Neural progenitor cell (in vitro differentiated cells): ENCODE results near the gene ENTPD7. TPM values are rescaled to one million over a fixed set of nuclear protein-coding genes. Genes with fewer than 3 reads are reported as not detected.

Experiments used
- DNase-seq: peaks from one replicate; pipeline ENCODE4 v3.0.0-alpha.2; 2016; ENCODE audit warnings: low spot score
- H2AFZ ChIP-seq: fragments of 200-600 bp; sonication (generic); replicated peaks from 2 replicates; pipeline ENCODE4 v1.6.1; 2016; ENCODE audit warnings: antibody characterized with exemption
- H3F3A ChIP-seq: fragments of 200-600 bp; sonication (generic); 2 replicates; pipeline ENCODE4 v1.6.1; 2016; ENCODE audit warnings: antibody characterized with exemption, low read depth
- H3K27ac ChIP-seq: fragments of 200-600 bp; sonication (generic); 2 replicates; pipeline ENCODE4 v1.5.1; 2016; ENCODE audit warnings: mild to moderate bottlenecking
- H3K27me3 ChIP-seq: fragments of 200-600 bp; sonication (generic); 2 replicates; pipeline ENCODE4 v1.6.1; 2016; ENCODE audit warnings: mild to moderate bottlenecking, moderate library complexity
- H3K36me3 ChIP-seq: fragments of 200-600 bp; sonication (generic); 2 replicates; pipeline ENCODE4 v1.5.1; 2016
- H3K4me1 ChIP-seq: fragments of 200-600 bp; sonication (generic); 2 replicates; pipeline ENCODE4 v1.6.1; 2016; ENCODE audit warnings: mixed run types
- H3K4me2 ChIP-seq: fragments of 200-600 bp; sonication (generic); 2 replicates; pipeline ENCODE4 v1.6.1; 2016
- H3K4me3 ChIP-seq: fragments of 200-600 bp; sonication (generic); 2 replicates; pipeline ENCODE4 v1.5.1; 2016
- H3K79me2 ChIP-seq: fragments of 200-600 bp; sonication (generic); 2 replicates; pipeline ENCODE4 v1.6.1; 2016; ENCODE audit warnings: low read depth
- H3K9ac ChIP-seq: fragments of 200-600 bp; sonication (generic); 2 replicates; pipeline ENCODE4 v1.6.1; 2016
- H3K9me3 ChIP-seq: fragments of 200-600 bp; sonication (generic); 2 replicates; pipeline ENCODE4 v1.5.1; 2016; ENCODE audit warnings: low read depth
- H4K20me1 ChIP-seq: fragments of 200-600 bp; sonication (generic); 2 replicates; pipeline ENCODE4 v1.6.1; 2016; ENCODE audit warnings: low read depth
- H3K27ac Mint-ChIP-seq: 3 replicates; pipeline ENCODE4 v1.8.0; 2021; ENCODE audit warnings: mixed read lengths
- H3K27me3 Mint-ChIP-seq: 2 replicates; pipeline ENCODE4 v1.8.0; 2022; ENCODE audit warnings: low read depth, mild to moderate bottlenecking, inconsistent platforms, moderate library complexity, mixed read lengths; ENCODE audit not compliant: insufficient read depth
- H3K36me3 Mint-ChIP-seq: 3 replicates; pipeline ENCODE4 v1.8.0; 2021; ENCODE audit warnings: mixed read lengths
- H3K4me1 Mint-ChIP-seq: 3 replicates; pipeline ENCODE4 v1.8.0; 2021; ENCODE audit warnings: mixed read lengths
- H3K4me3 Mint-ChIP-seq: 3 replicates; pipeline ENCODE4 v1.8.0; 2021; ENCODE audit warnings: mild to moderate bottlenecking, moderate library complexity, mixed read lengths
- H3K9me3 Mint-ChIP-seq: 3 replicates; pipeline ENCODE4 v1.8.0; 2020; ENCODE audit warnings: mixed read lengths
- EZH2 ChIP-seq: fragments of 200-600 bp; sonication (generic); IDR thresholded peaks from 2 replicates; pipeline ENCODE4 v1.6.1; 2017; ENCODE audit warnings: antibody characterized with exemption, mild to moderate bottlenecking, moderate library complexity
- EZH2phosphoT487 ChIP-seq: fragments of 200-600 bp; sonication (generic); IDR thresholded peaks from 2 replicates; pipeline ENCODE4 v1.6.1; 2017; ENCODE audit warnings: antibody characterized with exemption
- total RNA-seq: library from RNA; depleted of rRNA; stranded (reverse); fragments of >200 nt; gene quantifications from 2 replicates; pipeline ENCODE4 v1.2.3, GENCODE V29; 2015; ENCODE audit warnings: low replicate concordance
- TF ChIP-seq, protein P1 (sequence below): fragments of 200-600 bp; sonication (generic); IDR thresholded peaks from 2 replicates; pipeline ENCODE4 v1.5.1; 2017; ENCODE audit warnings: antibody characterized with exemption, mild to moderate bottlenecking

ENTPD7 gene
- total RNA-seq, 1 donor from 2014 or later = 7.2 TPM

DNA sequence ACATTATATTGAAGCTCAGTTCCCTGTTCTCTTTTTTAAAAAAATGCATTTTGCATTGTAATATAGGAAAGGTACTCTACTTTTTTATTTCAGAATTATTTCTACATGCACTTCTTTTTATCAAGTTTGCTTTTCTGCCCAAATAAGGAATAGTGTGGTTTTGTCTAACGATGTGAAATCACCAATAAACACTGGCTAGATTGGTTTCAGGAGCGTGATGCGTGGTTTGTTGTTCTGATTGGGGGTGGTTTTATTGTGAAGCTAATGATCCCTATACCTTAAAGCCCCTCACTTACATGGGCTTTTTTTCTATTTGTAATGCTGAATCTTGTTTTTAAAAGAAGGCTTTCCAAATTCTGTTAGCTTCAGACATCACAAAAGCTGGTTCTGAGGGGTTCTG, 17.6 kb downstream of the ENTPD7 start:
- no peaks in the 10 kb centered on the region for H3K27me3 ChIP-seq
- H3K4me1 ChIP-seq = no peaks in the 10 kb centered on the region
- H3K4me3 Mint-ChIP-seq = no peak overlapping the region
- peaks cover 2% of the 10 kb centered on the region for H3K27me3 Mint-ChIP-seq
- DNase-seq = no peak
- no peaks in the 10 kb centered on the region for H3K4me1 Mint-ChIP-seq
- no peak overlapping the region for H3K4me2 ChIP-seq
- no peak overlapping the region for H3K4me3 ChIP-seq
- TF ChIP-seq, protein P1, sequence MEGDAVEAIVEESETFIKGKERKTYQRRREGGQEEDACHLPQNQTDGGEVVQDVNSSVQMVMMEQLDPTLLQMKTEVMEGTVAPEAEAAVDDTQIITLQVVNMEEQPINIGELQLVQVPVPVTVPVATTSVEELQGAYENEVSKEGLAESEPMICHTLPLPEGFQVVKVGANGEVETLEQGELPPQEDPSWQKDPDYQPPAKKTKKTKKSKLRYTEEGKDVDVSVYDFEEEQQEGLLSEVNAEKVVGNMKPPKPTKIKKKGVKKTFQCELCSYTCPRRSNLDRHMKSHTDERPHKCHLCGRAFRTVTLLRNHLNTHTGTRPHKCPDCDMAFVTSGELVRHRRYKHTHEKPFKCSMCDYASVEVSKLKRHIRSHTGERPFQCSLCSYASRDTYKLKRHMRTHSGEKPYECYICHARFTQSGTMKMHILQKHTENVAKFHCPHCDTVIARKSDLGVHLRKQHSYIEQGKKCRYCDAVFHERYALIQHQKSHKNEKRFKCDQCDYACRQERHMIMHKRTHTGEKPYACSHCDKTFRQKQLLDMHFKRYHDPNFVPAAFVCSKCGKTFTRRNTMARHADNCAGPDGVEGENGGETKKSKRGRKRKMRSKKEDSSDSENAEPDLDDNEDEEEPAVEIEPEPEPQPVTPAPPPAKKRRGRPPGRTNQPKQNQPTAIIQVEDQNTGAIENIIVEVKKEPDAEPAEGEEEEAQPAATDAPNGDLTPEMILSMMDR = no peak
- TF ChIP-seq EZH2phosphoT487 (no peak), EZH2 (no peak)
- H3K9me3 ChIP-seq = no peaks in the 10 kb centered on the region
- H3K27ac Mint-ChIP-seq = no peak overlapping the region
- H3K36me3 Mint-ChIP-seq = peaks cover 7% of the 10 kb centered on the region
- H3K9ac ChIP-seq = no peak overlapping the region
- no peaks in the 10 kb centered on the region for H3K36me3 ChIP-seq
- no peaks in the 10 kb centered on the region for H3F3A ChIP-seq
- H3K27ac ChIP-seq = no peak overlapping the region
- H2AFZ ChIP-seq = no peak overlapping the region
- H3K79me2 ChIP-seq = no peaks in the 10 kb centered on the region
- no peaks in the 10 kb centered on the region for H3K9me3 Mint-ChIP-seq
- no peaks in the 10 kb centered on the region for H4K20me1 ChIP-seq

- Histone ChIP-seq H3K4me2 (no peak overlapping the region), H3K4me1 (no peaks in the 10 kb centered on the region), H3F3A (no peaks in the 10 kb centered on the region), H3K36me3 (no peaks in the 10 kb centered on the region), H2AFZ (no peak overlapping the region), H3K79me2 (no peaks in the 10 kb centered on the region), H3K27me3 (no peaks in the 10 kb centered on the region), H3K27ac (no peak overlapping the region), H4K20me1 (no peaks in the 10 kb centered on the region), H3K9me3 (no peaks in the 10 kb centered on the region), H3K9ac (no peak overlapping the region), H3K4me3 (no peak overlapping the region)
- Mint-ChIP-seq H3K9me3 (no peaks in the 10 kb centered on the region), H3K27me3 (peaks cover 2% of the 10 kb centered on the region), H3K27ac (no peak overlapping the region), H3K4me1 (no peaks in the 10 kb centered on the region), H3K36me3 (peaks cover 7% of the 10 kb centered on the region), H3K4me3 (no peak overlapping the region)
- no peak for DNase-seq
- TF ChIP-seq, protein P1 = no peak
- TF ChIP-seq EZH2 (no peak), EZH2phosphoT487 (no peak)
Measured at GRCh38 chr10:99678921-99679320, 19.6 kb downstream of the ENTPD7 start.

GRCh38 chr10:99681553-99681952, 22.2 kb downstream of the ENTPD7 start:
- Histone ChIP-seq H3K4me1 (no peaks in the 10 kb centered on the region), H3K9me3 (no peaks in the 10 kb centered on the region), H3K4me3 (no peak overlapping the region), H3K79me2 (no peaks in the 10 kb centered on the region), H3K4me2 (no peak overlapping the region), H4K20me1 (no peaks in the 10 kb centered on the region), H3F3A (no peaks in the 10 kb centered on the region), H3K27me3 (no peaks in the 10 kb centered on the region), H2AFZ (no peak overlapping the region), H3K27ac (no peak overlapping the region), H3K36me3 (no peaks in the 10 kb centered on the region), H3K9ac (no peak overlapping the region)
- no peaks in the 10 kb centered on the region for H3K4me1 Mint-ChIP-seq
- peaks cover 7% of the 10 kb centered on the region for H3K36me3 Mint-ChIP-seq
- no peak for TF ChIP-seq EZH2phosphoT487
- TF ChIP-seq, protein P1 = no peak
- TF ChIP-seq EZH2 = no peak
- no peak overlapping the region for H3K27ac Mint-ChIP-seq
- H3K4me3 Mint-ChIP-seq = no peak overlapping the region
- peaks cover 2% of the 10 kb centered on the region for H3K27me3 Mint-ChIP-seq
- H3K9me3 Mint-ChIP-seq = no peaks in the 10 kb centered on the region
- DNase-seq = no peak

DNA sequence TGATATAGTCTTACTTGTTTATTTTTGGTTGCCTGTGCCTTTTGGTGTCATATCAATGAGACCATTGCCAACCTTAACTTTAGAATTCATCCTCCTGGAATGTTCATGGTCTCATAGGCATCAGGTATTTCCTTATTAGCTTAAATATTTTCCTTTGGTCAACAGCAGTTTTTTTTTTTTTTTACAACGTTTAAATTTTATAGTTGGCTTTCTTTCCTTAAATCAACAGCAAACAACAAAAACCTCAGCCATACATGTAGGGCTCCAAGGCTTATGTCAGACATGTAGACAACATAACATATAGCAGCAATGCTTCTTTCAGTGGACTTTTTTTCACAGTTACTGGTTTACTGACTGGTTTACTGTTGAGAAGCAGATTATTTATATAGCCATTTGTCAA, 22.7 kb downstream of the ENTPD7 start:
- Histone ChIP-seq H3K9ac (no peak overlapping the region), H3K27me3 (no peaks in the 10 kb centered on the region), H3K36me3 (no peaks in the 10 kb centered on the region), H3K9me3 (no peaks in the 10 kb centered on the region), H3K4me2 (no peak overlapping the region), H3K4me1 (no peaks in the 10 kb centered on the region), H2AFZ (no peak overlapping the region), H3K27ac (no peak overlapping the region), H3K4me3 (no peak overlapping the region), H3F3A (no peaks in the 10 kb centered on the region), H4K20me1 (no peaks in the 10 kb centered on the region), H3K79me2 (no peaks in the 10 kb centered on the region)
- Mint-ChIP-seq H3K4me1 (no peaks in the 10 kb centered on the region), H3K27ac (no peak overlapping the region), H3K27me3 (peaks cover 2% of the 10 kb centered on the region), H3K36me3 (peaks cover 7% of the 10 kb centered on the region), H3K4me3 (no peak overlapping the region), H3K9me3 (no peaks in the 10 kb centered on the region)
- DNase-seq = no peak
- TF ChIP-seq EZH2 = no peak
- TF ChIP-seq, protein P1 = no peak
- no peak for TF ChIP-seq EZH2phosphoT487
